HG02642 (cell line): Measurements from ENCODE around the gene ACBD6.
A peak's percentile ranks its signal among the peaks of the same experiment; 100 is the strongest.

ENCODE experiments used
- ATAC-seq: cut with Tn5 transposase; IDR thresholded peaks from one replicate; pipeline ENCODE4 v1.9.1; 2021; ENCODE audit warnings: mild to moderate bottlenecking; ENCODE audit not compliant: unreplicated experiment, poor library complexity

Gene ACBD6

DNA sequence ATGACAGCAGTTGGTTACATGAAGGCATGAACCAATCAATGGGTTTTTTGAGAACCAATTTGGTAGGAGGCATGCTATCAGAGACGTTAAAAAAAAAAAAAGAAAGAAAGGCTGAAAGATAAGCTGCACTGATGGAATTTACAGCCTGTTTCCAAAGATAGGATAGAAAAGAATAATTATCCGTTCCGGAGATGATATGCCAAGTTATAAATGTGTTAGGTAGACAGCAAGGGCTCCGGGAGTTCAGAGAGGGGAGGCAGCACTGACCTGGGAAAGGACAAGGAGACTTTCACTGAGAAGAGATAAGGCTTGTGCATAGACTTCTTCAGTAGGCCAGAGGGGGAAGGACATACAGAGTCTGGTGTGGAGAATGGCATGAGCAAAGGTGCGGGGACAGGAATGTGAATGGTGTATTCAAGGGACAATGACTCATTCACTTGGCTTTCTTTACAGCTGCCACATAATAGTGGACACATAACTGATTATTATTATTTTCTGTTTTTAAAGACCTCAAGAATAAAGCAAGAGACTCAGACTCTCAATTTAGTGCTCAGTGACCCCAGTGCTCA is 24.8 kb upstream of the ACBD6 start:
- no peak for ATAC-seq

DNA sequence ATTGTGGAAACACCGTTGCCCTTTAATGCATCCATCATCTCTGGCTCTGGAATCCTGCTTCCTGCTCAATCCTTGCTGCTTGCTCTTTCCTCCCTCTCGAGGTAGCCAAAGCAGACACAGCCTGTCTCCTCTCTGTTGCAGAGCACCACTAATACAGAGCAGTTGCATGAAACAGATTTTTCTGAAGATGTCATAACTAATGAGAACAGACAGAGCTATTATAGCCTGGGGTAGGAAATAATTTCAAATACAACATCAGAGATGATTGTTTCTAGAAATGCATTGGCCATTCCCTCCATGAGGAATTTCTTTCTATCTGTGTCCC is 23.3 kb upstream of the ACBD6 start:
- no peak for ATAC-seq

DNA sequence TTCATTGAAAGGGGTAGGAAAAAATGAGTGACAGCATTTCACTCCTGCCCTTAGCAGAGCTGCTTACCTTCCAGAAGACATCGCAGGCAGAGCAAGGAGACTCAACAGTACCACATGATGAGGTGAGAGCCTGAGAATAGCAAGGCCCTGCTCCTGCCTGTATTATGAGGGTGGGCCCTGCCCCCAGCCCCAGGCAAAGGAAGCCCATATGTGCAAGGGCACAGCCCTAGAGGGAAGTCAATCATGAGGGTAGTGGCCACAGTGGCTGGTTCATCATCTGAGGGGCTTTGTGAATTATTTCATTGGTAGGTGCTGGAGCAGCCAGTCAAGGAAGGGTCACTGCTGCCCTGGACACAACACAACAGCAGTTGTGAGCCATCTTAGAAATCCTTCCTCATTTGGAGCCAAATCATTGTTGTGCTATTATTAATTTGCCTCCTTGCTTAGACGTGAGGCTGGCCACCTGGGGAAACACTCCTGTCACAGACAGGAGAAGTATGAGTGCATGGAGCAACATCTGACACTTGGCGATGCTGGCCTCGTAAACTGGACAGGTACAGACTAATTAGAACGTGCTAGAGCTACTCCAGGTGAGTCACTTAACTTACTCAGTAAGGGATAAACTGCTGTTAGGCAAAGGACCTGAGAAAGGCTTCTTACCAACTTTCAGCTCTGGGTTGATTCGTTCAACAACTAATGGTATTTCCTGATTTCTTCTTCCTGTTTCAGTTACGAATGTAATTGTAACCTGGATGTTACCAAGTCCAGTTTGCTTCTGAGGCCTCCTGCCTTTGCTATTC is 22.7 kb upstream of the ACBD6 start:
- ATAC-seq = no peak

DNA sequence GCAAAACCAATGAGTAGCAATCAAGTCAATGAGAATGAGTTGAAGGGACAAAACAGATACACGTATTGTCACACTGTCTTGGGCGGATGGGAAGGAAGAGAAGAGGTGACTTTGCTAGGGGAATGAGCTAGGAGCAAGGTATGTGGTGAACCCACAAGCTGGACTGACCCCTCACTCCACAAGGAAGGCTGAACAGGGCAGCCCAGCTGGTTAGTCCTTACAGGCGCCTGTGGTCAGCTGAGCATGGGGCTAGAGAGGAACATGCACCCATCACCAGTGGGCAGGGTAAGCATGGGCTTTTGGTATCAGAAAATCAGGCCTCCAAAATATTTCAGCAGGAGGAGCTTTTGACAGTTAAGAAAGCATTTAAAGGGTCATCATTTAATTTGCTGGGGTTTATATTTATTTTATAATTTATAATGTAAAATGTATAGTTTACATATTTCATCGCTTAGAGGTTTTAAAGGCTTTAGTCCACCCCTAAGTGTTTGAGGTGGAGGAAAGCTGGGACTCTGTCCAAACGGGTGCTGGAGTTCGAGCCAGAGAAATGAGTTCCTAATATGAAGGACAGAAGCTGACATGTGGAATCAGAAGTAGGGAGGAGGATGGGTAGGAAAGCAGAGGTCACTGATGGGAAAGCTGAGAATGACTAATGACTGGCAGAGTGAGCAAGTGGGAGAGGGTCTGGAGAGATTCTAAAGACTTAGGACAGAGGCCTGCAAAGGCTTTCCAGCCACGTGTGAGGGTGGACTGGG is 22.0 kb upstream of the ACBD6 start:
- ATAC-seq = no peak

DNA sequence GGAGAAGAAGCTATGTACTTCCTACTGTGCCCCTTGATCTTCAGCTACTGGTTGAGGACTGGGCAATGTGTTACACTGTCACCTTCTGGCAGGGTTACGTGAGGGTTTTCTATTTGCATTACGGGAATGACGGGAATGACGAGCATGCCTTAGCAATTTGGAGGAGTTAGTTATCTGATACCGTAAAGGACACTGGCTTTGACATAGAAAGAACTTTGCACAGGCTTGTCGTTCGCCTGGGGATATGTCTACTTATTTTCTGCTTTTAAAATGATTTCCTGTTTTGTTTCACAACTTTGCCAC is 19.8 kb upstream of the ACBD6 start:
- ATAC-seq = no peak

DNA sequence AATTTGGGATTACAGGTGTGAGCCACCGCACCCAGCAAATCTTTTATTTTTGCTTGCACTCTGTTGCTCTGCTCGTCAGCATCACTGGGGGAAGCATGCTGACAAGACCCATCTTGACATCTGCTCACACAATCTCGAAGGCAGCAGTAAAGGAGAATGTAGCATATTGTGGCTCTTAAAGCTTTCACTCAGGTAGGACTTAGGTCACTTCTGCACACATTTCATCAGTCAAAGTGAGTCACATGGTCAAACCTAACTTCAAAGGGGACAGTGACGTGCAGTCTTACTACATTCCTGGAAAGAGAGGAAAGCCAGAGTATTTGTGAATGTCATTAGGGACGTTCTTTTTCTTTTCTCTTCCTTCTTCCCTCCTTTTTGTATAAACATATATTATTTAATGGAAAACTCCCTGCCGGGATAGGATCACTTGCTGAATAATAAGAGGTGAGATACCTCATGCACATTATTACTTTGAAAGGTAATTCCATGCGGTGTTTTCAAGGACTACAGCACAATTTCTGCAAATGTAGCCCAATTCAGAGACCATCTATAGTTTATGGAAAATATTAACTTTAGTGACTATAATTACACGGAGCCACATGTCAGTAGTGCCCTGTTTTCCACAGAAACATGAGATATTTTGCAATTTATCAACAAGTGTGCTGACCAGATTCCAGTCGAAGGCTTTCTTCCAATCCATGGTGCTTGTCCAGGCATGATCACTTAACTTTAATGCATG is 19.3 kb upstream of the ACBD6 start:
- no peak for ATAC-seq

DNA sequence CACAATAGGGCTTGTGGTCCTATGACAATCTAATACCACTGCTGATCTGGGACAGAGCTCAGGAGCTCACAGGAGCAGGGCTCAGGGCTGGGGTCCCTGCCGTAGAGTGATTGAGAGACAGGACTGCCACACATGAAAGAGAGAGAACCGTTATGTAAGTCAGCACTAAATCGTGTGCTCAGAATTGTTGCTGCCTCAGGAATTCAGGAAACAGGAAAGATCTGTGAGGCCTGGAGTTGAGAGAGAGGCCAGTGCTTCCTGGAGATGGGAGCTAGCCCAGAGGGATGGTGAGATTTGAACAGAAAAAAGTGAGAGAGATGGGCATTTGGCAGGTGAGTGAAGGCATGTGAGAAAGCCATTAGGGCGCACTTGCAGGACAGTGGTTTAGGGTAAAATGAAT is 17.5 kb upstream of the ACBD6 start:
- no peak for ATAC-seq

DNA sequence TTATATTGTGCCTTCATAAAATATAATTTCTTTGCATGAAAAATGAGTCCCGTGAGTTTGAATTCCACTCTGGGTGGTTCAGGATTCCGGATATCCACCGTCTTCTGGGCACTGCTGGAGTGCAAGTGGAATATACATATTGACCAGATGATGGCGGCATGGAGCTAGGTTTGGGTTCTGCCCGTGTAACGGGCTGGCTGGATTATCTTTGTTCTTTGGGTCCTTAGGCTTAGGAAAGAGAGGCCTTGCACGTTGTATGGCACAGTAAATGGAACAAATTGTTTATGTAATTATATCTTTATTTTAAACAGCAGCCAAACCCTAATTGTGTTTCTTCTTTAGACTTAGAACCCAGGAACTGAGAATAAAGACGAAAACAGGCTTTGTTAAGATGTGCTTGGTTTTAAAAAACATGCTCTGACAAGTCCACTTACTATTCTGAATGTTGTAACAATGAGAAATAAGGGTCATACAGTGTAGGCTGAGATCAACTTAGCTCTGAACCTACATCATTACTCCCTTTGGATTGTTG is 13.5 kb upstream of the ACBD6 start:
- peak; percentile 93 for ATAC-seq

DNA sequence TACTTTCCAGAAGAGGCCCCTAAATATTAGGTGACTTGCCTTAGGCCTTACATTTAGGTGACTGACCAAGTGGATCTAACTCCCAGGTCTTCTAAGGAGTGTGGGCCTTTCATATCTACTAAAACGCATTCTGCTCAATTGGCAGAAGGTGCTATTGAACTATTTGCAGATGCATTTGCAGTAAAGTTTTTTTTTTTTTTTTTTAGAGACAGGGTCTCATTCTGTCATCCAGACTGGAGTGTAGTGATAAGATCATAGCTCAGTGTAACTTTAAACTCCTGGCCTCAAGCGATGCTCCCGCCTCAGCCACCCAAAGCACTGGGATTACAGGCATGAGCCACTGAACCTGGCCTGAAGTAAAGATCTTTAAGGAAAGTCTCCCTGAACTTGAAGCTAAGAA is 13.0 kb upstream of the ACBD6 start:
- ATAC-seq = no peak

DNA sequence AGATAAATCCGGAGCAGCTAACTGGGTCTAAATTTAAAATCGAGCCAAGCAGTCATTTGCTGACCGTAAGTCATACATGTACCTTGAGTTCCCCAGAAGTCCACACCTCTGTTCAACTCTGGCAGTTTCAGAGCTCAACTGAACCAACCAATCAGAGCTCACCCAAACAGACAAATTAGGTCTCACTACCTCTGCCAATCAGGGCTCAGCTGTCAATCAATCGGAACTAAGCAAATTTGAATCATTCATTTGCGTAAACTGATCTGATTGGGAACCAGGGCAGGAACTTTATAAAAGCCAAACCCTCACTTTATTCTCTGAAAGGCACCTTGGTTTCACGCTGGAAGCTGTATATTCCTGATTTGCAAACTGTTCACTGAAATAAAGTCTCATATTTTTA is 11.2 kb upstream of the ACBD6 start:
- no peak for ATAC-seq

DNA sequence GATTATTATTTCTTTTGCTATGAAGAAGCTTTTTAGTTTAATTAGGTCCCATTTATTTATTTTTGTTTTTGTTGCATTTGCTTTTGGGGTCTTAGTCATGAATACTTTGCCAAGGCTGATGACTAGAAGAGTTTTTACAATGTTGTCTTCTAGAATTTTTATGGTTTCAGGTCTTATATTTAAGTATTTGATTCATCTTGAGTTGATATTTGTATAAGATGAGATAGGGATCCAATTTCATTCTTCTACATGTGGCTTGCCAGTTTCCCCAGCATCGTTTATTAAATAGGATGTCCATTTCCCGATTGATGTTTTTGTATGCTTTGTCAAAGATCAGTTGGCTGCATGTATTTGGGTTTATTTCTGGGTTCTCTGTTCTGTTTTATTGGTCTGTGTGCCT is 8.5 kb upstream of the ACBD6 start:
- no peak for ATAC-seq

DNA sequence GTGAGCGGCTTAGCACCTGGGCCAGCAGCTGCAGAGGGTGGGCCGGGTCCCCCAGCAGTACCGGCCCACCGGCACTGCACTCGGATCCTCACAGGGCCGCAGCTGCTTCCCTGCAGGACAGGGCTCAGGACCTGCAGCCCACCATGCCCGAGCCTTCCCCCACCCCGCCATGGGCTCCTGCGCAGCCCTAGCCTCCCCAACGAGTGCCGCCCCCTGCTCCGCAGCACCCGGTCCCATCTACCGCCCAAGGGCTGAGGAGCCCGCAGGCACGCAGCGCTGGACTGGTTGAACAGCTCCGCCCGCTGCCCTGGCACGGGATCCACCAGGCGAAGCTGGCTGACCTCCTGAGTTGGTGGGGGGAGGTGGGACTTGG is 6.3 kb upstream of the ACBD6 start:
- no peak for ATAC-seq

DNA sequence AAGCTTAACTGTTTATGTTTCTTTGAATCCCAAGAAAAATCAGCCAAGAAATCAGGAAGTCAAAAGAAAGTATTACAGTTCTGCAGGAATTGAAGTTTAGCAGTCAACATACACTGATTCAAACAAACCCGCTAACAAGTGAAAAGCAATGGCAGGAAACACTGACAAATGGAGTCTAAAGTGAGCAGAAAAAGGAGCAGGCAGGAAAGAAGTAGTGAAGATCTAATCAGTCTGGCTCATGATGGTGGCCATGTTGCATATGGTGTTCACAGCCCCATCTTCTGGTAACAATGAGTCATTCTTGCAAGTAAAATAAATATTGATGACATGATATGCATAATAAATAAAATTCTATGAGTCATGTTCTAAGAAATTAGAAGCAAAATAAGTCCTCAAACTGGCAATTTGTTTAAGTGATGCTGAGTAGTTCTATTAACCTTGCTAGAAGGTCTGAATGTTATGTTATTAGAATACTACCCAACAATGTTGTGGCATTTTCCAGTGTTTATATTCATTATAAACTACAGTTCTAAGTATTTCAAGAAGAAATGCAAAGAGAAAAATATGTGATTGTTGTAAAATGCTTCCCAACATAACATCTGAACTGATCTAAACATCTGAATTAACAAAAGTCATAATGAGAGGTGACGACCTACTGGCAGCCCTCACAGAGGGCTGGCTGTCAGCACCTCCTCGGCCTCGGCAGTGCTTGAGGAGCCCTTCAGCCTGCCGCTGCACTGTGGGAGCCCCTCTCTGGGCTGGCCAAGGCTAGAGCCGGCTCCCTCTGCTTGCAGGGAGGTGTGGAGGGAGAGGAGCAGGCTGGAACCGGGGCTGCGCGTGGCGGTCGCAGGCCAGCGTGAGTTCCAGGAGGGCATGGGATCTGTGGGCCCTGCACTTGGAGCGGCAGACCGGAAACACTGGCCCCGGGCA is 5.7 kb upstream of the ACBD6 start:
- no peak for ATAC-seq

DNA sequence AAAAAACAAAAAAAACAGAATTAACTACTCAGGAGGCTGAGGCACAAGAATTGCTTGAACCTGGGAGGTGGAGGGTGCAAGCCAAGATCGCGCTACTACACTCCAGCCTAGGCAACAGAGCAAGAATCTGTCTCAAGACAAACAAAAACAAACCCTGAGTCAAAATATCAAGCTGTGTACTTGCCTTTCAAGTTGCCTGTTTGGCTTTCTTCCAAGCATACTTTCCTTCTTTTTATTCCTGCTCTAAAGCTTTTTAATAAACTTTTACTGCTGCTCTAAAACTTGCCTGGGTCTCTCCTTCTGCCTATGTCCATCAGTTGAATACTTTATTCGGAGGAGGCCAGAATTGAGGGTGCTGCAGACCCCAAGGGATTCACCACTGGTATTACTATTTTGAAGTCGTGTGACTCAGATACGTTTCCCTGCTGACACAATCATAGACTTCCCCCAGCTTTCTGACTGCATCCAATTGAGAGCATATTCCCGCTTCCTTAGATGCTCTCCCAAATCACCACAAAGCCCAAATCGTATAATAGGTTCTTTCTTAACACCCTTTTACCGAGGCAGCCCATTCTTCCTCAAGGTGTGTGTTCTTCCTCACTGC is 3.5 kb upstream of the ACBD6 start:
- no peak for ATAC-seq

DNA sequence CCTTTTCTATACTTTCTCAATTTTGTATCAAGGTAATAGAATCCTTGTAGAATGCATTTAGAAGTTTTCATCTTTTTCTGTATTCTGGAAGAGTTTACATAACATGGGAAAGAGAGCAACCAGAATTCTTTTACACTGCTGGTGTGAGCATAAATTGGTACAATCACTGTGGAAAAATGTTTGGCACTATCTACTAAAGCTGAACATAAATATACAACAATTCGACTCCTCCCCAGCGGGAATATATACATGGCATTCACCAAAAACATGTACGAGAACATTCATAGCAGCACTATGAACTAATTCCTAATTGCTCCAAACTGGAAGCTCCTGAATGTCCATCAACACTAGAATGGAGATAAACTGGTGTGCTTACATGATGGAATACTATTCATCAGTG is 1.8 kb upstream of the ACBD6 start:
- no peak for ATAC-seq

DNA sequence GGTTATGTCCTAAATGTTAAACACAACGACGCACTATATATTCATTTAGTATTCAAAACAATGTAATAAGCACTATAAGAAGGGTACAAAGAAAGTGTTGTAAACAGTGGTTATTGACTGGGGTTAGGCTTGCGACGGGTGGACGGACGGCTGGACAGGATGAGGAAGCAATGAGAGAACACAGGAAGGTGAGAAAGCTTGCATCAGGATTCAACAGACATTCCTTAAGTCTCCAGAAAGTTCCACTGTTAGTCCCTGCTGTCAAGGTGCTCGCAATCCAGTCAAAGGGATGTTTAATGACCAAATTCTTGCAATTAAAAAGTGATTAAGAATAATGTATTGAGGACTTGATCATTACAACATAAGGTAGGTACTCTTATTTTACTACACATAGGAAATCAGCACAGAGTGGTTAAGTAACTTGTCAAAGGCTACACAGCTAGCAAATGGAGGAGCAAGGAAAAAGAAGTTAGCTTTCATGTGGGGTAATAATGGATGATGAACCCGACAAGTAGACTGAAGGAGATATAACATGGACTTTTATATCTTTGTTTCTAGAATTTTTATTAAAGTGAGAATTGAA is 994 bp upstream of the ACBD6 start:
- ATAC-seq = peak; percentile 0

DNA sequence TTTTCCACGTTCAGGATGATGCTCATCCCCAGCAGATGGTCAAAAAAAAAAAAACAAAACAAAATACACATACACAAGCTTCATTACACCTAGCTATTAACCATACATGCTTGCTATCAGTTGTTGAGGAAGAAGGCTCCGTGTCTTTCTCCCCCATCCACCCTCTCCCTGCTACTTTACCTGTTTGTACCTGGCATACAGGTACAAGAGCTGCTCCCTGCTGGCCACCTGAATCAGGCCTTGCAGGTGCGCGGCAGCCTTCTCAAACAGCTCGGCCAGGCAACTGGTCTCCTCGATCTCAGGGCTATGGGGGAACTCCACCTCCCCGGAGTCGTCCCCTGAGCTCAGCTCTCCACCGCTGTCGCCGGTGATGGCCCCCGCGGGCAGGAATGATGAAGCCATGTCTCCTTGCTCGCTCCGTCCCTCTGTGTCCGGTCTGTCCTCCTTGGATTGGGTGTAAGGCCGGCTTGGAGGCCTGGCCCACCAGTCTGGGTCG is 464 bp downstream of the ACBD6 start:
- peak; percentile 36 for ATAC-seq

DNA sequence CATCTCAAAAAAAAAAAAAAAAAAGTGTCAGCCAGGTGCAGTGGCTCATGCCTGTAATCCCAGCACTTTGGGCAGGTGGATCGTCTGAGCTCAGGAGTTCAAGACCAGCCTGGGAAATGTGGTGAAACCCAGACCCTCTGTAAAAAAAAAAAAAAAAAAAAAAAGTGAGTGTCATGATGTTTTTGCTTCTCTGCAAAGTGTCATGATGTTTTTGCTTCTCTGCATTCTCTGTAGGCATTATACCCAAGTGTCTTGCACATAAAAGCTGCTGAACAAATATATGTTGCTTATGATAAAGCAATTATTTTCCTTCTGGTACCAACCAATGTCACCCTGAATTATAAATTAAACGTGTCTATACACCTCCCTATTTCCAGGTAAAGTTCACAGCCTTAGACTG is 1.7 kb downstream of the ACBD6 start:
- ATAC-seq = no peak

DNA sequence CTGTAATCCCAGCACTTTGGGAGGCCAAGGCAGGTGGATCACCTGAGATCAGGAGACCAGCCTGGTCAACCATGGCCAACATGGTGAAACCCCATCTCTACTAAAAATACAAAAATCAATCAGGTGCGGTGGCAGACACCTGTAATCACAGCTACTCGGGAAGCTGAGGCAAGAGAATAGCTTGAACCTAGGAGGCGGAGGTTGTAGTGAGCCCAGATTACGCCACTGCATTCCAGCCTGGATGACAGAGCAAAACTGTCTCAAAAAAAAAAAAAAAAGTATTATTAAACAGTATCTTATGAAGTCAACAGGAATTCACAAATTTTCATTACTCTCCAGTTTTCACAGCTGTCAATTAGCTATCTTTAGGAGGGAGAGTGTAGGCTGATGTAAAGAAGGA is 3.8 kb downstream of the ACBD6 start:
- ATAC-seq = no peak
